ENCODE measurements around the gene PCDH1.

GRCh38 chr5:141814064-141814964, 63.9 kb downstream of the PCDH1 start:
- TF ChIP-seq CTCF (IDR thresholded peaks at IDR 0.05; ENCODE audit: extremely low read depth in 1 of 2, insufficient read depth in 1 of 2, low read depth in 1 of 2, low read length in 2 of 2) (peak; percentile 71 to 84), EZH2 (IDR thresholded peaks at IDR 0.05; ENCODE audit: borderline replicate concordance, low read depth, low read length, severe bottlenecking) (no peak), FOS (IDR thresholded peaks at IDR 0.05; ENCODE audit: borderline replicate concordance, insufficient read depth, low read length) (no peak), POLR2A (IDR thresholded peaks at IDR 0.05; ENCODE audit: low read depth, low read length) (no peak), MAX (IDR thresholded peaks at IDR 0.05; ENCODE audit: insufficient read depth, insufficient read length) (no peak), JUN (IDR thresholded peaks at IDR 0.05; ENCODE audit: borderline replicate concordance, insufficient read depth, insufficient read length, low read depth) (no peak), POLR2AphosphoS5 (IDR thresholded peaks at IDR 0.05; ENCODE audit: insufficient read depth, low read depth, low read length) (no peak), GATA2 (IDR thresholded peaks at IDR 0.05; ENCODE audit: insufficient read depth, insufficient read length, low read depth, low read length) (no peak), MYC (IDR thresholded peaks at IDR 0.05; ENCODE audit: low read depth, low read length) (no peak)
